Smooth muscle cell (in vitro differentiated cells): Measurements from ENCODE around the gene KBTBD13. TPM values are rescaled to one million over a fixed set of nuclear protein-coding genes. Genes with fewer than 3 reads are reported as not detected.

ENCODE experiments used
- DNase-seq: peaks from one replicate; lab custom pipeline; 2025; ENCODE audit not compliant: unreplicated experiment; lab: John Stamatoyannopoulos, UW
- H2AFZ ChIP-seq: fragments of 200-600 bp; sonication (generic); 2 replicates; pipeline ENCODE4 v1.6.0; 2016; ENCODE audit warnings: antibody characterized with exemption, low read depth, mild to moderate bottlenecking
- H3F3A ChIP-seq: fragments of 200-600 bp; sonication (generic); 2 replicates; pipeline ENCODE4 v1.6.0; 2017; ENCODE audit warnings: antibody characterized with exemption, low read depth
- H3K27ac ChIP-seq: fragments of 200-600 bp; sonication (generic); 2 replicates; pipeline ENCODE4 v1.5.1; 2016; ENCODE audit warnings: low read depth, mild to moderate bottlenecking
- H3K27me3 ChIP-seq: fragments of 200-600 bp; sonication (generic); 2 replicates; pipeline ENCODE4 v1.6.1; 2016; ENCODE audit warnings: low read depth, mild to moderate bottlenecking
- H3K36me3 ChIP-seq: fragments of 200-600 bp; sonication (generic); 2 replicates; pipeline ENCODE4 v1.5.1; 2016; ENCODE audit warnings: low read depth
- H3K4me1 ChIP-seq: fragments of 200-600 bp; sonication (generic); 2 replicates; pipeline ENCODE4 v1.5.1; 2016; ENCODE audit warnings: low read depth
- H3K4me2 ChIP-seq: fragments of 200-600 bp; sonication (generic); 2 replicates; pipeline ENCODE4 v1.6.0; 2016; ENCODE audit warnings: mild to moderate bottlenecking
- H3K4me3 ChIP-seq: fragments of 200-600 bp; sonication (generic); 2 replicates; pipeline ENCODE4 v1.5.1; 2016; ENCODE audit warnings: mild to moderate bottlenecking
- H3K79me2 ChIP-seq: fragments of 200-600 bp; sonication (generic); 2 replicates; pipeline ENCODE4 v1.6.0; 2016; ENCODE audit warnings: low read depth, mild to moderate bottlenecking
- H3K9ac ChIP-seq: fragments of 200-600 bp; sonication (generic); 2 replicates; pipeline ENCODE4 v1.6.0; 2016; ENCODE audit warnings: low read depth
- H3K9me3 ChIP-seq: fragments of 200-600 bp; sonication (generic); replicated peaks from 2 replicates; pipeline ENCODE4 v1.5.1; 2016; ENCODE audit warnings: low read depth
- H4K20me1 ChIP-seq: fragments of 200-600 bp; sonication (generic); 2 replicates; pipeline ENCODE4 v1.6.0; 2016; ENCODE audit warnings: low read depth
- WGBS: methylation state at CpG from one replicate; pipeline ENCODE4 v1.1.7; 2016; ENCODE audit warnings: low lambda C conversion rate; 5-methylcytosine and 5-hydroxymethylcytosine counted together
- polyA plus RNA-seq: library from polyadenylated mRNA; unstranded; fragments of >200 nt; fragmentation: Nextera tagmentation; extraction: Ambion mirVana; gene quantifications from 2 replicates; pipeline ENCODE4 v1.2.1, GENCODE V29; 2016
- total RNA-seq: library from RNA; depleted of rRNA; stranded (reverse); fragments of >200 nt; gene quantifications from 2 replicates; pipeline ENCODE4 v1.2.3, GENCODE V29; 2014
- TF ChIP-seq, protein P1 (sequence below): fragments of 200-600 bp; sonication (generic); IDR thresholded peaks from 2 replicates; pipeline ENCODE4 v1.5.1; 2017; ENCODE audit warnings: borderline replicate concordance, mild to moderate bottlenecking, antibody characterized with exemption; ENCODE audit not compliant: insufficient read depth, poor library complexity, severe bottlenecking

KBTBD13 gene
- total and polyA plus RNA-seq, 2 experiments from 2014 or later, result 0.11 TPM; not detected in 1

DNA sequence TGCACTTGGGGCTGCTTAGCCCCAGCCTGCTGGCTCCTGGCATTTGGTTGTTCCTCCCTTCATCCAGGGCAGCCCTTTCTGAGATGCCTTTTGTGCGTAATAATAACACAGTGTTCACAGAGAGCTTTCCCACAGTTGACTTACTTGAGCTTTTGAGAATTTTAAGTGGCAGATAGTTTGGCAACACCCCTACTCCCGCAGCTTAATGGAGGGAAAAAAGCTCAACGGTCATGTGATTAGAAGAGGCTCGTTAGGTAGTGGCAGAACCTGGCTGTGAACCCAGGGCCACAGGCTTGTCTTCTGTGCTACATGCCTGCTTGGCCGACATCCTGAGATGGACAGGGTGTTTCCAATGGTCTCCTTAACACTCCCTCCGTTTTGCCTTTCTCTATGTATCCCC lies 4.7 kb downstream of the KBTBD13 start:
- no peaks in the 10 kb centered on the region for H3K27me3 ChIP-seq
- H3K4me3 ChIP-seq, result no peak overlapping the region
- TF ChIP-seq, protein P1, sequence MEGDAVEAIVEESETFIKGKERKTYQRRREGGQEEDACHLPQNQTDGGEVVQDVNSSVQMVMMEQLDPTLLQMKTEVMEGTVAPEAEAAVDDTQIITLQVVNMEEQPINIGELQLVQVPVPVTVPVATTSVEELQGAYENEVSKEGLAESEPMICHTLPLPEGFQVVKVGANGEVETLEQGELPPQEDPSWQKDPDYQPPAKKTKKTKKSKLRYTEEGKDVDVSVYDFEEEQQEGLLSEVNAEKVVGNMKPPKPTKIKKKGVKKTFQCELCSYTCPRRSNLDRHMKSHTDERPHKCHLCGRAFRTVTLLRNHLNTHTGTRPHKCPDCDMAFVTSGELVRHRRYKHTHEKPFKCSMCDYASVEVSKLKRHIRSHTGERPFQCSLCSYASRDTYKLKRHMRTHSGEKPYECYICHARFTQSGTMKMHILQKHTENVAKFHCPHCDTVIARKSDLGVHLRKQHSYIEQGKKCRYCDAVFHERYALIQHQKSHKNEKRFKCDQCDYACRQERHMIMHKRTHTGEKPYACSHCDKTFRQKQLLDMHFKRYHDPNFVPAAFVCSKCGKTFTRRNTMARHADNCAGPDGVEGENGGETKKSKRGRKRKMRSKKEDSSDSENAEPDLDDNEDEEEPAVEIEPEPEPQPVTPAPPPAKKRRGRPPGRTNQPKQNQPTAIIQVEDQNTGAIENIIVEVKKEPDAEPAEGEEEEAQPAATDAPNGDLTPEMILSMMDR, result no peak
- H3K4me2 ChIP-seq, result no peak overlapping the region
- no peak overlapping the region for H3K27ac ChIP-seq
- no peaks in the 10 kb centered on the region for H4K20me1 ChIP-seq
- no peak overlapping the region for H3K9ac ChIP-seq
- H3K79me2 ChIP-seq, result no peaks in the 10 kb centered on the region
- H3K9me3 ChIP-seq, result no peaks in the 10 kb centered on the region
- no peak overlapping the region for H2AFZ ChIP-seq
- no peak for DNase-seq
- H3K36me3 ChIP-seq, result no peaks in the 10 kb centered on the region
- WGBS, result 67% methylated on average over 6 of the region's 6 CpGs
- no peaks in the 10 kb centered on the region for H3F3A ChIP-seq
- peaks cover 29% of the 10 kb centered on the region for H3K4me1 ChIP-seq

DNA sequence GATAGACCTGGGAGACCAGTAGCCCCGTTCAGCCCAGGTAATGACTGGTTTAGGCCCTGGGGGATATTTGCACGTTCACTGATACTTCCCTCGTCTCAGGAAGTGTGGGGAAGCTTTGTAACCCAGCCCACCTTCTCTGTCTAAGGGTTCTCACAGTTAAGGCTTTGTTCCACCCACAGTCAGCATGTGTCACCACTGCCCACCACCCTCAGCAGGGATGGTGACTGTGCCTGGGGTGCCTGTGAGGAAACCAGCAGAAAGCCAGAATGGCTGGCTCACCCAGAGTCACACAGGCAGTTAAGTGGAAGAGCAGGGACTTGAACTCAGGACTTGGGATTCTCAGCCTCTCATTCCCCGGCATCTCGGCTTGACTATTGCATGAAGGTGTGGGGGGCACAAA lies 5.2 kb downstream of the KBTBD13 start:
- WGBS, result 56% methylated on average over 5 of the region's 5 CpGs

DNA sequence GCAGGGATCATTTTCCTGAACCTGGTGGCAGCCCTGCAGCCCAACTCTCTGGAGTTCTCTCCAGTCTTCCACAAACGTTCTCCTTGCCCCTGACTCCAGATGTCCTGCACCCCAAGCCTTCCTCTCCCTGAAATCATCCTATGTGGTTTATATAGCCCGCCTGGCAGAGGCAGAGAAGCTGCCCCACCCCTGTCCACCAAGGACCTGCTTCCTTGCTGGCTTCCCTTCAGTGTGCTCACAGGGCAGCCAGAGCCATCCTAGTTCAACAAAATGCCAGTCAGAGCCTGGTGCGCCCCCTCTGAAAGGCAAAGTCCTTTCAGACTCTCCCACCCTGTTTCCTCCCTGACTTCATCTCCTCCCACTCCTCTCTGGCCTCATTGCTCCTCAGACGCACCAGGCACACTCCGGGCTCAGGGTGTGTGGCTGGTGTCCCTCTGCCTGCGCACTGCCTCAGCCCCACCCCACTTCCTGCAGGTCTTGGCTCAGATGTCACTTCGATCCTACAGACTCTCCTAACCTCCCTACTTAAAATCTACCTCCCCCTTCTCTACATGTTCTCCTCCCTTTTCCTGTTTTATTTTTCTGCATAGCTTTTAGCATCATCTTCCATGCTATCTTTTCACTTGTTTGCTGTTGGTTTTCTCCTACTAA lies 5.9 kb downstream of the KBTBD13 start:
- WGBS, result 21% methylated on average over 7 of the region's 7 CpGs
- no peak overlapping the region for H3K9ac ChIP-seq
- H3K4me2 ChIP-seq, result peak overlapping the region; percentile 63
- TF ChIP-seq, protein P1, result no peak
- no peak overlapping the region for H3K4me3 ChIP-seq
- H3K4me1 ChIP-seq, result peaks cover 29% of the 10 kb centered on the region
- no peaks in the 10 kb centered on the region for H3K79me2 ChIP-seq
- H2AFZ ChIP-seq, result no peak overlapping the region
- no peaks in the 10 kb centered on the region for H3K9me3 ChIP-seq
- H3F3A ChIP-seq, result no peaks in the 10 kb centered on the region
- DNase-seq, result no peak
- no peaks in the 10 kb centered on the region for H3K36me3 ChIP-seq
- no peaks in the 10 kb centered on the region for H3K27me3 ChIP-seq
- no peaks in the 10 kb centered on the region for H4K20me1 ChIP-seq
- no peak overlapping the region for H3K27ac ChIP-seq

More for the DNA sequence above, 5.2 kb downstream of the KBTBD13 start:
- no peaks in the 10 kb centered on the region for H3K27me3 ChIP-seq
- H3K79me2 ChIP-seq, result no peaks in the 10 kb centered on the region
- peaks cover 29% of the 10 kb centered on the region for H3K4me1 ChIP-seq
- no peak overlapping the region for H3K4me3 ChIP-seq
- H3K27ac ChIP-seq, result no peak overlapping the region
- no peaks in the 10 kb centered on the region for H4K20me1 ChIP-seq
- H3K4me2 ChIP-seq, result no peak overlapping the region
- H3F3A ChIP-seq, result no peaks in the 10 kb centered on the region
- DNase-seq, result no peak
- H3K9ac ChIP-seq, result no peak overlapping the region
- H3K36me3 ChIP-seq, result no peaks in the 10 kb centered on the region
- H3K9me3 ChIP-seq, result no peaks in the 10 kb centered on the region
- no peak overlapping the region for H2AFZ ChIP-seq
- TF ChIP-seq, protein P1, result no peak

DNA sequence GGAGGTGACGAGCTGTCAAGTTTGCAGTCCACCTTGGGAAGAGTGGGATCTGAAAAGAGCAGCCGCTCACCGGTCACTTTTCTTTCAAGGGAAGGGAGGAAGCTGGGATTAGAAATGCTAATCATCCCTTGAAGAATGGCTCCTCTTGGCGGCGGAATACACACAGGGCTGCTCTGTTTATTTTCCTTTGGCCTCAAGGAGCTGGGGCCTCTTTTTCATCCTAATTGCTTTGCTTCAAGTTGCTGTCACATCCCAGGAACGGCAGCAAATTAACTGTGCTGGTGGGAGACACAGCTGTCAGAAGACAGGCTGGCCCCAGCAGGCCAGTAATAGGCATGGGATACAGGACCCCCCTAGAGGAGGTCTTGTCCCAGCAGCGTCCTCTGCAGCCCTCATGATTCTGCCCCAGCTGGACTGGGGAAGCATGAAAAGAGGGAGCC lies 6.7 kb downstream of the KBTBD13 start:
- H3K27ac ChIP-seq, result no peak overlapping the region
- TF ChIP-seq, protein P1, result peak; percentile 37
- no peaks in the 10 kb centered on the region for H3K79me2 ChIP-seq
- 7% methylated on average over 7 of the region's 7 CpGs for WGBS
- H3K27me3 ChIP-seq, result no peaks in the 10 kb centered on the region
- no peaks in the 10 kb centered on the region for H4K20me1 ChIP-seq
- H3F3A ChIP-seq, result no peaks in the 10 kb centered on the region
- no peak overlapping the region for H2AFZ ChIP-seq
- DNase-seq, result no peak
- H3K4me2 ChIP-seq, result peak overlapping the region; percentile 63
- H3K36me3 ChIP-seq, result no peaks in the 10 kb centered on the region
- no peak overlapping the region for H3K4me3 ChIP-seq
- H3K9me3 ChIP-seq, result no peaks in the 10 kb centered on the region
- H3K9ac ChIP-seq, result no peak overlapping the region
- H3K4me1 ChIP-seq, result peaks cover 29% of the 10 kb centered on the region
